H1 (cell line): ENCODE results near the gene CWC27. TPM values are rescaled to one million over a fixed set of nuclear protein-coding genes. Genes with fewer than 3 reads are reported as not detected.

Experiments used
- CTCF ChIA-PET: fragments of 300-600 bp; sonication (Branson Sonifier 250); formaldehyde crosslinking; loops from one replicate; lab custom pipeline; 2021; ENCODE audit not compliant: partially characterized antibody; lab: Charles Lee
- POLR2A ChIA-PET: fragments of 300-600 bp; sonication (Branson Sonifier 250); formaldehyde crosslinking; loops from one replicate; lab custom pipeline; 2021; ENCODE audit warnings: inconsistent platforms; ENCODE audit not compliant: partially characterized antibody; lab: Charles Lee
- DNase-seq, 2 experiments: peaks; one replicate each; pipeline versions ENCODE4 v3.0.0 to v3.0.0-alpha.2; 2010 to 2022; ENCODE audit warnings: low spot score in 2 of 2, low read depth in 1 of 2, mixed read lengths in 1 of 2
- FAIRE-seq: peaks from 2 replicates; lab custom pipeline; 2011; peaks lifted over from hg19 to GRCh38; lab: Jason Lieb, UNC
- H2AFZ ChIP-seq: 2 replicates; pipeline ENCODE4 v1.8.1; 2012; ENCODE audit warnings: low read length, inconsistent platforms
- H2AK5ac ChIP-seq: 2 replicates; pipeline ENCODE4 v1.6.1; 2013; ENCODE audit warnings: low read depth, low read length
- H2BK120ac ChIP-seq: replicated peaks from 2 replicates; pipeline ENCODE3; 2013; ENCODE audit warnings: low read depth, low read length, inconsistent platforms
- H2BK12ac ChIP-seq: 2 replicates; pipeline ENCODE4 v1.6.1; 2013; ENCODE audit warnings: low read depth, low read length
- H2BK15ac ChIP-seq: 2 replicates; pipeline ENCODE4 v1.6.1; 2013; ENCODE audit warnings: low read length
- H2BK20ac ChIP-seq: 2 replicates; pipeline ENCODE4 v1.6.1; 2013; ENCODE audit warnings: low read length
- H2BK5ac ChIP-seq: 2 replicates; pipeline ENCODE4 v1.6.1; 2013; ENCODE audit warnings: low read depth, low read length
- H3K14ac ChIP-seq: 2 replicates; pipeline ENCODE4 v1.6.1; 2013; ENCODE audit warnings: inconsistent platforms; ENCODE audit not compliant: insufficient read length
- H3K18ac ChIP-seq: 2 replicates; pipeline ENCODE4 v1.6.1; 2013; ENCODE audit warnings: low read length; ENCODE audit errors: extremely low read depth
- H3K23ac ChIP-seq: 2 replicates; pipeline ENCODE4 v1.6.1; 2013; ENCODE audit warnings: inconsistent platforms; ENCODE audit not compliant: insufficient read length
- H3K23me2 ChIP-seq: 2 replicates; pipeline ENCODE4 v1.6.1; 2013; ENCODE audit warnings: low read depth, low read length
- H3K27ac ChIP-seq: 2 replicates; pipeline ENCODE4 v1.6.1; 2011; ENCODE audit warnings: low read depth, low read length, inconsistent platforms
- H3K27me3 ChIP-seq, 4 experiments: replicated peaks in 1 of 4; 1 replicate in 1 of 4; 2 replicates in 3 of 4; pipeline versions ENCODE4 v1.6.1 to v1.8.1; 2011 to 2013; ENCODE audit warnings: low read length in 3 of 4, mild to moderate bottlenecking in 3 of 4, inconsistent platforms in 2 of 4, mixed read lengths in 2 of 4, moderate library complexity in 1 of 4; ENCODE audit not compliant: control insufficient read depth in 3 of 4, insufficient read depth in 3 of 4; ENCODE audit errors: extremely low read depth in 1 of 4
- H3K36me3 ChIP-seq, 4 experiments: 2 replicates each; pipeline versions ENCODE4 v1.6.1 to v1.8.1; 2011 to 2013; ENCODE audit warnings: mild to moderate bottlenecking in 4 of 4, low read length in 3 of 4, moderate library complexity in 2 of 4, control low read depth in 1 of 4, inconsistent platforms in 1 of 4; ENCODE audit not compliant: insufficient read depth in 4 of 4, control insufficient read depth in 2 of 4
- H3K4ac ChIP-seq: replicated peaks from 2 replicates; pipeline ENCODE3; 2013; ENCODE audit warnings: low read length, low read depth, mixed read lengths, inconsistent platforms; ENCODE audit not compliant: insufficient read length
- H3K4me1 ChIP-seq, 4 experiments: replicated peaks in 1 of 4; 1 replicate in 1 of 4; 2 replicates in 3 of 4; pipeline versions ENCODE4 v1.6.1 to v1.8.1; 2011 to 2013; ENCODE audit warnings: low read length in 3 of 4, inconsistent platforms in 2 of 4, mixed read lengths in 1 of 4; ENCODE audit not compliant: insufficient read depth in 4 of 4, control insufficient read depth in 3 of 4
- H3K4me2 ChIP-seq, 2 experiments: 2 replicates each; pipeline versions ENCODE4 v1.6.1 to v1.8.1; 2011 to 2013; ENCODE audit warnings: low read depth in 2 of 2, low read length in 2 of 2, control low read depth in 1 of 2, inconsistent platforms in 1 of 2, mild to moderate bottlenecking in 1 of 2; ENCODE audit not compliant: insufficient read depth in 1 of 2
- H3K4me3 ChIP-seq, 4 experiments: fragments of 200-600, 300-600 bp in 1 of 4; sonication (generic), shearing (Covaris generic), sonication (Bioruptor Twin) in 1 of 4; 2 replicates each; pipeline versions ENCODE4 v1.5.1 to v1.8.1; 2011 to 2016; ENCODE audit warnings: low read length in 4 of 4, low read depth in 3 of 4, control low read depth in 2 of 4, inconsistent platforms in 2 of 4, mild to moderate bottlenecking in 2 of 4, mixed read lengths in 1 of 4, moderate library complexity in 1 of 4; ENCODE audit not compliant: insufficient read depth in 2 of 4; ENCODE audit errors: extremely low read depth in 1 of 4
- H3K56ac ChIP-seq: replicated peaks from 2 replicates; pipeline ENCODE3; 2013; ENCODE audit warnings: low read depth, mild to moderate bottlenecking, mixed read lengths, low read length, inconsistent platforms; ENCODE audit not compliant: insufficient read length
- H3K79me1 ChIP-seq: 2 replicates; pipeline ENCODE4 v1.6.1; 2013; ENCODE audit warnings: low read depth, low read length, control low read depth
- H3K79me2 ChIP-seq, 2 experiments: 2 replicates each; pipeline versions ENCODE4 v1.6.1 to v1.8.1; 2012 to 2013; ENCODE audit warnings: low read length in 2 of 2, mild to moderate bottlenecking in 2 of 2, inconsistent platforms in 1 of 2; ENCODE audit not compliant: insufficient read depth in 2 of 2, control insufficient read depth in 1 of 2
- H3K9ac ChIP-seq, 4 experiments: replicated peaks in 1 of 4; 1 replicate in 1 of 4; 2 replicates in 3 of 4; pipeline versions ENCODE4 v1.6.1 to v1.8.1; 2011 to 2013; ENCODE audit warnings: low read depth in 3 of 4, low read length in 3 of 4, control low read depth in 2 of 4, mild to moderate bottlenecking in 2 of 4, moderate library complexity in 2 of 4, inconsistent platforms in 1 of 4; ENCODE audit errors: extremely low read depth in 1 of 4
- H3K9me3 ChIP-seq, 2 experiments: 2 replicates each; pipeline versions ENCODE4 v1.6.1 to v1.8.1; 2012 to 2013; ENCODE audit warnings: mild to moderate bottlenecking in 2 of 2, moderate library complexity in 2 of 2, control low read depth in 1 of 2, inconsistent platforms in 1 of 2, low read depth in 1 of 2, low read length in 1 of 2, mixed read lengths in 1 of 2; ENCODE audit not compliant: insufficient read depth in 2 of 2
- H4K20me1 ChIP-seq, 2 experiments: replicated peaks in 1 of 2; 2 replicates each; pipeline versions ENCODE3 to v1.8.1; 2011 to 2013; ENCODE audit warnings: inconsistent platforms in 2 of 2, low read length in 2 of 2, mild to moderate bottlenecking in 1 of 2; ENCODE audit not compliant: insufficient read depth in 2 of 2, control insufficient read depth in 1 of 2
- H4K5ac ChIP-seq: 2 replicates; pipeline ENCODE4 v1.6.1; 2013; ENCODE audit warnings: low read length, low read depth, mixed read lengths, inconsistent platforms; ENCODE audit not compliant: insufficient read length
- H4K8ac ChIP-seq: 2 replicates; pipeline ENCODE4 v1.8.0; 2013; ENCODE audit warnings: mild to moderate bottlenecking, moderate library complexity, low read length, inconsistent platforms; ENCODE audit not compliant: insufficient read depth; ENCODE audit errors: extremely low read depth
- H4K91ac ChIP-seq: replicated peaks from 2 replicates; pipeline ENCODE3; 2013; ENCODE audit warnings: low read length, mixed read lengths, inconsistent platforms; ENCODE audit not compliant: insufficient read length
- ATF2 ChIP-seq: IDR thresholded peaks from 2 replicates; pipeline ENCODE4 v1.6.1; 2012; ENCODE audit warnings: low read length, inconsistent platforms
- BCL11A ChIP-seq, 2 experiments: IDR thresholded peaks; one replicate each; pipeline ENCODE4 v1.6.1; 2011; ENCODE audit warnings: low read depth in 2 of 2, low read length in 2 of 2, mild to moderate bottlenecking in 2 of 2
- CHD1 ChIP-seq: IDR thresholded peaks from 2 replicates; pipeline ENCODE4 v1.6.1; 2012; ENCODE audit warnings: low read depth, low read length, improper control_type of control experiment
- CTCF ChIP-seq, 3 experiments: IDR thresholded peaks; 1 replicate in 2 of 3; 2 replicates in 1 of 3; pipeline versions ENCODE4 v1.5.1 to v1.6.1; 2011; ENCODE audit warnings: low read length in 3 of 3, mild to moderate bottlenecking in 3 of 3, inconsistent platforms in 2 of 3, low read depth in 1 of 3, moderate library complexity in 1 of 3; ENCODE audit not compliant: insufficient read depth in 1 of 3; ENCODE audit errors: control extremely low read depth in 1 of 3
- HDAC6 ChIP-seq: IDR thresholded peaks from one replicate; pipeline ENCODE4 v1.7.1; 2012; ENCODE audit warnings: low read depth, mild to moderate bottlenecking, inconsistent platforms, low read length, moderate library complexity
- KDM4A ChIP-seq: IDR thresholded peaks from one replicate; pipeline ENCODE4 v1.7.1; 2012; ENCODE audit warnings: low read depth, mild to moderate bottlenecking, moderate library complexity, low read length, inconsistent platforms; ENCODE audit not compliant: severe bottlenecking
- PHF8 ChIP-seq: fragments of 200-600 bp; sonication (generic); conservative IDR thresholded peaks from 2 replicates; pipeline ENCODE4 v1.7.1; 2012; ENCODE audit warnings: low read depth, mild to moderate bottlenecking, inconsistent platforms, low read length, moderate library complexity
- POLR2AphosphoS5 ChIP-seq: IDR thresholded peaks from 2 replicates; pipeline ENCODE4 v1.6.1; 2011; ENCODE audit warnings: low read depth, low read length
- RFX5 ChIP-seq: IDR thresholded peaks from 2 replicates; pipeline ENCODE4 v1.6.1; 2011; ENCODE audit warnings: low read depth, low read length, improper control_type of control experiment, borderline replicate concordance
- SRF ChIP-seq: IDR thresholded peaks from 2 replicates; pipeline ENCODE4 v1.6.1; 2011; ENCODE audit warnings: mild to moderate bottlenecking, low read depth, low read length, moderate library complexity
- TBP ChIP-seq: IDR thresholded peaks from 2 replicates; pipeline ENCODE4 v1.6.1; 2011; ENCODE audit warnings: low read depth, low read length, improper control_type of control experiment
- WGBS, 2 experiments: shearing (Covaris generic) in 1 of 2; methylation state at CpG; one replicate each; pipeline versions ENCODE4 v1.1.6 to v1.1.7; 2013 to 2015; ENCODE audit warnings: low lambda C conversion rate in 2 of 2, mixed read lengths in 2 of 2, inconsistent platforms in 1 of 2, low coverage in 1 of 2, missing lambda C conversion rate in 1 of 2; ENCODE audit not compliant: insufficient replicate concordance in 2 of 2, insufficient coverage in 1 of 2, insufficient read length in 1 of 2; ENCODE audit errors: extremely low coverage in 1 of 2, missing lambda C conversion rate in 1 of 2; 5-methylcytosine and 5-hydroxymethylcytosine counted together
- polyA plus RNA-seq, 7 experiments: library from polyadenylated mRNA; depleted of rRNA in 3 of 7; stranded (reverse) in 5 of 7; unstranded in 2 of 7; fragments of >200 nt in 5 of 7; fragments of 200-250 nt in 2 of 7; gene quantifications; 1 replicate in 5 of 7; 2 replicates in 1 of 7; 4 replicates in 1 of 7; pipeline versions ENCODE4 v1.2.1 to v1.2.3, GENCODE V29; 2011 to 2013; ENCODE audit warnings: missing spikeins in 2 of 7, mixed read lengths in 2 of 7
- total RNA-seq: library from RNA; stranded (reverse); fragmentation: NEBNext Ultra II Directional; extraction: Animal tissue kit (Norgen Biotek cat#: 25700); gene quantifications from 2 replicates; pipeline ENCODE4 v1.2.1, GENCODE V29; 2021

Gene CWC27
- total and polyA plus RNA-seq, 2 of the 8 experiments (the other 6 are each of a cell fraction or from before 2014, with no cell fraction given), result 24.9 to 43.4 TPM

- no peak overlapping the region for H2BK12ac ChIP-seq
- no peak overlapping the region for H3K9ac ChIP-seq
- no peak for DNase-seq
- no peak overlapping the region for H2AFZ ChIP-seq
- H4K91ac ChIP-seq, result no peak overlapping the region
- H3K23ac ChIP-seq, result no peak overlapping the region
- H2BK20ac ChIP-seq, result no peak overlapping the region
- H2BK5ac ChIP-seq, result no peak overlapping the region
- ChIA-PET CTCF (no interaction called here), POLR2A (no interaction called here)
- H3K27ac ChIP-seq, result no peak overlapping the region
- peaks cover 3% of the 10 kb centered on the region; the same call in 1 of the 2 replicates for H3K23me2 ChIP-seq
- H3K4me2 ChIP-seq, result no peak overlapping the region
- no peak overlapping the region for H4K8ac ChIP-seq
- H3K14ac ChIP-seq, result no peak overlapping the region
- H3K9me3 ChIP-seq, result no peaks in the 10 kb centered on the region
- no peak overlapping the region for H2BK15ac ChIP-seq
- TF ChIP-seq CTCF (IDR thresholded peaks at IDR 0.05; ENCODE audit: control extremely low read depth in 1 of 3, insufficient read depth in 1 of 3, low read depth in 1 of 3, low read length in 3 of 3) (no peak), TBP (no peak), POLR2AphosphoS5 (no peak), CHD1 (no peak), KDM4A (no peak), ATF2 (no peak), PHF8 (no peak), BCL11A (IDR thresholded peaks at IDR 0.05; ENCODE audit: low read depth in 2 of 2, low read length in 2 of 2) (no peak), HDAC6 (no peak), RFX5 (no peak), SRF (no peak)
- no peaks in the 10 kb centered on the region for H4K20me1 ChIP-seq
- H3K36me3 ChIP-seq, result no peaks in the 10 kb centered on the region
- H2AK5ac ChIP-seq, result no peak overlapping the region
- H3K4me3 ChIP-seq, result no peak overlapping the region
- no peak overlapping the region for H4K5ac ChIP-seq
- 70% methylated on average over 1 of the region's 1 CpG; no CpG with 5 or more reads in 1 of the 2 experiments for WGBS, 2 experiments
- H3K56ac ChIP-seq, result no peak overlapping the region
- no peak overlapping the region for H2BK120ac ChIP-seq
- no peaks in the 10 kb centered on the region for H3K27me3 ChIP-seq
- H3K79me2 ChIP-seq, result no peaks in the 10 kb centered on the region
- no peaks in the 10 kb centered on the region for H3K4me1 ChIP-seq
- H3K79me1 ChIP-seq, result no peaks in the 10 kb centered on the region
- no peak for FAIRE-seq
- H3K18ac ChIP-seq, result no peak overlapping the region
- H3K4ac ChIP-seq, result no peak overlapping the region
Measured at GRCh38 chr5:64884541-64884940, 115.8 kb downstream of the CWC27 start.
